Liver (tissue), 3 donors: ENCODE results near the gene RELL2.

Experiments
- ATF3 ChIP-seq: IDR thresholded peaks from 2 replicates; pipeline ENCODE4 v1.6.1; 2016; ENCODE audit warnings: antibody characterized with exemption
- CTCF ChIP-seq: fragments of 150-350 bp; IDR thresholded peaks from 2 replicates; pipeline ENCODE4 v1.5.1; 2017; ENCODE audit warnings: improper control_type of control experiment, low read depth, low read length; ENCODE audit not compliant: missing input control
- EGR1 ChIP-seq, 2 donors: IDR thresholded peaks; 2 replicates each; pipeline ENCODE4 v1.6.1; 2016 to 2018; ENCODE audit warnings: antibody characterized with exemption in 2 of 2, low read depth in 2 of 2
- FOXA1 ChIP-seq: IDR thresholded peaks from 2 replicates; pipeline ENCODE4 v1.6.1; 2016; ENCODE audit warnings: antibody characterized with exemption
- GABPA ChIP-seq, 2 donors: IDR thresholded peaks in 1 of 2; conservative IDR thresholded peaks in 1 of 2; 2 replicates each; pipeline ENCODE4 v1.6.1; 2016; ENCODE audit warnings: antibody characterized with exemption in 2 of 2, mild to moderate bottlenecking in 1 of 2, moderate library complexity in 1 of 2
- JUND ChIP-seq, 2 donors: IDR thresholded peaks; 2 replicates each; pipeline ENCODE4 v1.6.1; 2016; ENCODE audit warnings: antibody characterized with exemption in 2 of 2
- MAX ChIP-seq: IDR thresholded peaks from 2 replicates; pipeline ENCODE4 v1.6.1; 2016; ENCODE audit warnings: antibody characterized with exemption
- NR2F2 ChIP-seq: IDR thresholded peaks from 2 replicates; pipeline ENCODE4 v1.6.1; 2016; ENCODE audit warnings: antibody characterized with exemption
- RAD21 ChIP-seq, 2 donors: IDR thresholded peaks; 2 replicates each; pipeline ENCODE4 v1.6.1; 2016; ENCODE audit warnings: antibody characterized with exemption in 2 of 2, mild to moderate bottlenecking in 2 of 2
- REST ChIP-seq: IDR thresholded peaks from 2 replicates; pipeline ENCODE4 v1.6.1; 2016; ENCODE audit warnings: antibody characterized with exemption, mild to moderate bottlenecking
- TAF1 ChIP-seq: conservative IDR thresholded peaks from 2 replicates; pipeline ENCODE4 v1.6.1; 2016; ENCODE audit warnings: antibody characterized with exemption, mild to moderate bottlenecking
- YY1 ChIP-seq: IDR thresholded peaks from 2 replicates; pipeline ENCODE4 v1.6.1; 2016; ENCODE audit warnings: antibody characterized with exemption, mild to moderate bottlenecking
- ZBTB33 ChIP-seq: IDR thresholded peaks from 2 replicates; pipeline ENCODE4 v1.6.1; 2016; ENCODE audit warnings: antibody characterized with exemption
- donor health status: healthy.
- donor health status: healthy.

GRCh38 chr5:141623186-141623585 lies 13.6 kb upstream of the RELL2 start:
- TF ChIP-seq REST (no peak), CTCF (no peak), MAX (no peak), TAF1 (no peak), YY1 (no peak), EGR1 (IDR thresholded peaks at IDR 0.05; ENCODE audit: low read depth in 2 of 2) (no peak), RAD21 (IDR thresholded peaks at IDR 0.05) (no peak), NR2F2 (no peak), GABPA (IDR thresholded peaks at IDR 0.05 in 1 of 2, conservative IDR thresholded peaks at IDR 0.05 in 1 of 2) (no peak), ATF3 (no peak), JUND (IDR thresholded peaks at IDR 0.05) (no peak), FOXA1 (no peak), ZBTB33 (no peak)
